Endothelial cell (in vitro differentiated cells): Measurements from ENCODE around the gene RBM18. TPM values are rescaled to one million over a fixed set of nuclear protein-coding genes. Genes with fewer than 3 reads are reported as not detected.

Source experiments
- DNase-seq: peaks from one replicate; pipeline ENCODE4 v3.0.0; 2021; ENCODE audit warnings: low spot score
- H3K27ac Mint-ChIP-seq: one replicate; pipeline ENCODE4 v1.8.0; 2021; ENCODE audit warnings: mixed read lengths, inconsistent platforms; ENCODE audit not compliant: unreplicated experiment
- H3K27me3 Mint-ChIP-seq: one replicate; pipeline ENCODE4 v1.8.0; 2021; ENCODE audit warnings: mild to moderate bottlenecking, moderate library complexity, mixed read lengths, inconsistent platforms; ENCODE audit not compliant: unreplicated experiment
- H3K36me3 Mint-ChIP-seq: one replicate; pipeline ENCODE4 v1.8.0; 2021; ENCODE audit warnings: mild to moderate bottlenecking, low read depth, mixed read lengths, inconsistent platforms; ENCODE audit not compliant: unreplicated experiment
- H3K4me1 Mint-ChIP-seq: one replicate; pipeline ENCODE4 v1.8.0; 2021; ENCODE audit warnings: mild to moderate bottlenecking, mixed read lengths, inconsistent platforms; ENCODE audit not compliant: unreplicated experiment
- H3K4me3 Mint-ChIP-seq: one replicate; pipeline ENCODE4 v1.8.0; 2021; ENCODE audit warnings: mild to moderate bottlenecking, mixed read lengths, inconsistent platforms; ENCODE audit not compliant: unreplicated experiment
- H3K9me3 Mint-ChIP-seq: one replicate; pipeline ENCODE4 v1.8.0; 2021; ENCODE audit warnings: mixed read lengths, inconsistent platforms; ENCODE audit not compliant: unreplicated experiment
- CTCF ChIP-seq: fragments of 200-600 bp; sonication (generic); IDR thresholded peaks from one replicate; pipeline ENCODE4 v1.5.0; 2021; ENCODE audit warnings: antibody characterized with exemption; ENCODE audit not compliant: unreplicated experiment
- total RNA-seq: library from RNA; stranded (reverse); fragmentation: NEBNext Ultra II Directional; extraction: Animal tissue kit (Norgen Biotek cat#: 25700); gene quantifications from one replicate; pipeline ENCODE4 v1.2.1, GENCODE V29; 2021; ENCODE audit not compliant: unreplicated experiment

The RBM18 gene
- total RNA-seq, 1 donor from 2014 or later = 22.2 TPM

- no peak for TF ChIP-seq CTCF
- peaks cover 4% of the 10 kb centered on the region for H3K9me3 Mint-ChIP-seq
- H3K36me3 Mint-ChIP-seq = peaks cover 14% of the 10 kb centered on the region
- H3K27ac Mint-ChIP-seq = peak overlapping the region; percentile 39
- H3K27me3 Mint-ChIP-seq = peaks cover 32% of the 10 kb centered on the region
- no peak for DNase-seq
- peaks cover 40% of the 10 kb centered on the region for H3K4me1 Mint-ChIP-seq
- H3K4me3 Mint-ChIP-seq = peak overlapping the region; percentile 85
These were observed 38.4 kb downstream of the RBM18 start for GRCh38 chr9:122226142-122226757.

GRCh38 chr9:122225312-122226141 is 39.1 kb downstream of the RBM18 start:
- Mint-ChIP-seq H3K4me1 (peaks cover 45% of the 10 kb centered on the region), H3K9me3 (peaks cover 4% of the 10 kb centered on the region), H3K27me3 (peaks cover 36% of the 10 kb centered on the region), H3K27ac (no peak overlapping the region), H3K4me3 (peak overlapping the region; percentile 68), H3K36me3 (peaks cover 14% of the 10 kb centered on the region)
- no peak for DNase-seq
- TF ChIP-seq CTCF = no peak

- Mint-ChIP-seq H3K36me3 (peaks cover 15% of the 10 kb centered on the region), H3K27ac (peak overlapping the region; percentile 57), H3K4me3 (no peak overlapping the region), H3K4me1 (peaks cover 63% of the 10 kb centered on the region), H3K9me3 (peaks cover 4% of the 10 kb centered on the region), H3K27me3 (peaks cover 42% of the 10 kb centered on the region)
- no peak for DNase-seq
- no peak for TF ChIP-seq CTCF
These were observed 41.2 kb downstream of the RBM18 start for GRCh38 chr9:122223435-122223834.

- Mint-ChIP-seq H3K27ac (no peak overlapping the region), H3K4me1 (peaks cover 69% of the 10 kb centered on the region), H3K9me3 (peaks cover 4% of the 10 kb centered on the region), H3K4me3 (no peak overlapping the region), H3K36me3 (peaks cover 21% of the 10 kb centered on the region), H3K27me3 (peaks cover 42% of the 10 kb centered on the region)
- TF ChIP-seq CTCF = no peak
- no peak for DNase-seq
These were observed 41.8 kb downstream of the RBM18 start for GRCh38 chr9:122222791-122223190.
